NT2/D1 (cell line): ENCODE data around the gene VWA3A.

Experiments used
- SUZ12 ChIP-seq: IDR thresholded peaks from 2 replicates; pipeline ENCODE4 v1.6.1; 2011; ENCODE audit not compliant: insufficient read length, insufficient read depth; ENCODE audit errors: extremely low read depth
- YY1 ChIP-seq: IDR thresholded peaks from 2 replicates; pipeline ENCODE4 v1.6.1; 2011; ENCODE audit not compliant: insufficient read length, insufficient read depth
- ZNF274 ChIP-seq: IDR thresholded peaks from 2 replicates; pipeline ENCODE4 v1.6.1; 2011; ENCODE audit warnings: mild to moderate bottlenecking, low read depth, low read length

DNA sequence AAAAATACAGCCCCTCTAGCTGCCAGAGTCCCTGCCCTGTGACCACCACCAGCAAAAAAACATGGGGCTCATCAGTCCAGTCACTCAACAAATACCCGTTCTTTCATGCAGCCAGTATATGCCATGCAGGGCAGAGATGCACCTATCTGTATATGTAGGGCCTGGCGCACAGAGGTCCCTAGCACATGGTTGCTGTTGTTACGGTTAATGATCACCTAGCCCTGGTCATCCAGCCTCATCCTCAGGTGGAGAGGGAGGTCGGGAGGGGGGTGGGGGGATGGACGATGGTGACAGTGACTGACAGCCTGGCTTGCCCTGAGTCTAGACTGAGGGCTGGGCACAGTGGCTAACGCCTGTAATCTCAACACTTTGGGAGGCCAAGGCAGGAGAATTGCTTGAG lies 71.5 kb downstream of the VWA3A start:
- no peak for TF ChIP-seq ZNF274
- no peak for TF ChIP-seq YY1
- no peak for TF ChIP-seq SUZ12
